NCI-H146 treated with DMSO at 0.1 percent for 48 hours (cell line): ENCODE measurements around the gene STK25.
"Not testable (repeated sequence)": the region's sequence is repeated elsewhere in the genome, so short reads cannot be mapped to it uniquely, and the experiment has no call there.

Source experiments
- DNase-seq: peaks from one replicate; lab custom pipeline; 2025; ENCODE audit not compliant: unreplicated experiment; lab: John Stamatoyannopoulos, UW

The STK25 gene

DNA sequence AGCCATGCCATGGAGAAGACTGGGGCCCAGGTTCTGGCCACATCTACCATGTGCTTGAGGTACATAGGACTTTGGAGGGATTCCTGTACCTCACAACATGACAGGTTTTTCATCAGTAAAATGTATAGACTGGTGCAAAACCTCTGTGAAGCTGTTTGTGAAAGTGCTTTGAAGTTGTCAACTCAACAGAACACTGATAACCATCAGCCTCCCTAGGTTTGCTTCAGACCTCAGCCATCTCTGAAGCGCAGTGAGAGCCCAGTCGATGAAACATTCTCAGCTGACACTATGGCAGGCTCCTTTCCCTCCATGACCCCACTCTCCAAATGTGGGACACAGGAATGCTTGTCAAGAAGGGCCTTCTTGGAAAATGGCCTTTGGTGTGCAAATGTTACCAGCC, 38.6 kb downstream of the STK25 start:
- DNase-seq, result no peak

DNA sequence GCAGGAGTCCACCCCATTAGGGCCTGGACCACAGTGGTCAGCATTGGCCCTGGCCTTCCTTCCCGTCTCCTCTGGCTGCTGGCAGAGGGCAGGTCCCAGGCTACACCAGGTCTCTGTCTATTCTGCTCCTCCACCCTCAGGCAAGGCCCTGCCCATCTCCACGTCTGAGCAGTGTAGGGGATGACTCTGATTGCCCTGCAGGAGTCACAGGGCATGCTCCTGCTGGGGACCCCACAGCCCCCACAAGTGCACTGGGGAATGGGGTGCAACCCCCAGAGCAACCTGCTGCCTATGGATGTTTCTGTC, 40.0 kb downstream of the STK25 start:
- DNase-seq, result no peak

- DNase-seq, result no peak
Observed at GRCh38 chr2:241467777-241468475, 40.5 kb downstream of the STK25 start.

GRCh38 chr2:241466230-241466629, 42.2 kb downstream of the STK25 start:
- DNase-seq, result no peak

DNA sequence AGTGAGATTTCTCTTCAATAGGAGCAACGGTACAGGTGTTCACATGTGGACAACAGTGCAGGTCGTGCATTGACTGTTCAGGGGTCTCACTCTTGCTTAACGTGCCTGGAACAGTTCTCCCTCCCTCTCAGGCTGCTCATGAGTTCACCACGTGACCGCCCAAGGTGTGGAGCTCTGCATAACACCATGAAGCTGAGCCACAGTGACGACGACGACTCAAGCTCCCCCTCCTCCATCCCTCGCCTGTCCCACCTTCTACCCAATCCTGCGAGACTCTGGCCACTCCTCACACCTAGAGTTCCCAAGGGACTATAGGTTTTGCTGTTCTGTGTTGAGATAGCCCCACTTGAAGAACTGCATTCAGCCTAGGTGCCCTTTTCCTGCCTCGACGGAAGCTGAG, 42.8 kb downstream of the STK25 start:
- DNase-seq, result no peak

GRCh38 chr2:241463276-241464135, 44.9 kb downstream of the STK25 start:
- no peak for DNase-seq

GRCh38 chr2:241461693-241462677, 46.4 kb downstream of the STK25 start:
- DNase-seq, result no peak

DNA sequence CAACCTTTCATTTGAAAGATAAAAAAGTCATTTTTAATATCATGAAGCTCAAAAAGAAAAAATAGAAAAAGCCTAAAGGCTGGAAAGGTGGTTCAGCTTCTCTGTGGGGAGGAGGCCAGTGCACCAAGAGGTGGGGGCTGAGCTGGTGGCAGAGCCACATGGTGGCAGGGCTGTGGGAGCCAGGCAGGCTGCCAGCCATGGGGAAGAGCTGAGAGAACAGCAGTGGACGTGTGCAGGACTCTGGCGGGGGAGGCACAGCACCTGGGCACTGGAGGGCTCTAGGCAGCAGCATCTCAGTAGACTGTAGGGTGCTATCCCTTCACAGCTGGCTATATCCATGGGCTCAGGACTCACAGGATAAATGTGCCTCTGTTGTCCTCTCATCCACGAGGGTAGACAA, 47.8 kb downstream of the STK25 start:
- no peak for DNase-seq

DNA sequence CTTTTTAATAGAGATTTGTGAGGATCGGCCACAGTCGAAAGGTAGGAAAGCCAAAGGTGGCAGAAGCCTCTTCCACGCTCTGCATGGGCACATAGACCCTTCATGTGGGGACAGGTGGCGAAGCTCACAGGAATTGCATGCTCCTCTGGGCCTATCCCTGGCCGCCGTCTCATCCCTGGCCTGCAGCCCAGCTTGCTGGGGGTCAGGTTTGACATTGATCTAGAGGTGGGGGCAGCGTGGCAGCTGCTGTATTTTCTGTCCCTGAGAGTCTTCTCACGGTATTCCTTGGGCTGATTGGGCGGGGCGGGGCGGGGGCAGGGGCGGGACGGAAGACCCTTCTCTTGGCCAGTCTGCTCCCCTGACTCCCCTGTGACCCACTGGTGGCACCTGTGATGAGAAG, 48.9 kb downstream of the STK25 start:
- no peak for DNase-seq

- no peak for DNase-seq
Observed at GRCh38 chr2:241458687-241459086, 49.7 kb downstream of the STK25 start.

DNA sequence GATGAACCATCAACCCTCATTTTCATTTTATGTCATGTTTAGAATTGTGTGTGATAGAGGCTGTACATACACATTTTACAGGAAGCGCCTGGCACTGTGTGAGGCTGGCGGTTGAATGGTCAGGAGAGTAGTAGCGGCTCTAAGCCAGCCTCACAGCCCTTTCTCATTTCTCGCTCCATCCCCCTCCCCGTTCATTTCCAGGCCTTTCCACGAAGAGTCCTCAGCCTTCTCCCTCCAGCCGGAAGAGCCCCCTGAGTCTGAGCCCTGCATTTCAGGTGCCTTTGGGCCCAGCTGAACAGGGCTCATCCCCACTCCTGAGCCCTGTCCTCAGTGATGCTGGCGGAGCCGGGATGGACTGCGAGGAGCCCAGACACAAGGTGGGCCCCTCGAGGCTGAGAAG, 51.8 kb downstream of the STK25 start:
- DNase-seq, result no peak

DNA sequence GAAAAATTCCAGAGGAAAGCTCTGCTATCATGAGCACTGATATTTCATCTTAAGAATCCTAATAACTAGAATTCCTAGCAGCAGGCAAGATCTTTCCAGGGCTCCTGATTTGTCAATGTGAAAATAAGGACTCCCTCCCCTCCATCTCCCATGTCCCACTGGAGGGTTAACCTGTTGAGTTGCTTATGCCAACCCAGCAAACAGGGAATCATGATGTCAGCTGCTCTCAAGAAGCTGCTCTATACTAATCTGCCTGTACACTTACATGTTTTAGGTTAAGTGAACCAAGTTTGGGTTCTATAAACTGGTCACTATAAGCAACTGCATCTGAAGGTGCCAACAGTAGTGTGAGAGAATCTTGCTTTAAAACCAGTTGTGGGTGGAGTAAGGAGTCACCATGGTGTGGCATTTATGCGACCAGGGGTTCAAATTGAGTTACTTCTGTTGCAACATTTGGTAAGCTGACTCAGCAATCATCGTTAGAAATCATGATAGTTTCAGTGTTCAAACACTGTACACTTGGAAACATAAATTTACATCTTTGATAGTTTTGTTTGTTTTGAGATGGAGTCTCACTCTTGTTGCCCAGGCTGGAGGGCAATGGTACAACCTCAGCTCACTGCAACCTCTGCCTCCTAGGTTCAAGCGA, 53.4 kb downstream of the STK25 start:
- no peak for DNase-seq

DNA sequence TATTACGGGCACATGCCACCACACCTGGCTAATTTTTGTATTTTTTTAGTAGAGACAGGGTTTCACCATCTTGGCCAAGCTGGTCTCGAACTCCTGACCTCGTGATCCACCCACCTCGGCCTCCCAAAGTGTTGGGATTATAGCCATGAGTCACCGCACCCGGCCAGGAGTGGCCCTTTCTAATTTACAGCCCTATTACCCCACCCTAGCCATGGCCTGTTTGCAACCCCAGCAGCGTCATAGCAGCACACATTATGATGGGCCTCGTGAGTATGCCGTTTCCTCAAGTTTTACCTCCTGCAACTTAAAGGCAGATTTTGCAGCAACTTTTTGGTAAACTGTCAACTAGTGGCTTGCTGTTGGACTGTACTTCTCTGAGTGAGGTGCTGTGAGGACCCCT, 54.5 kb downstream of the STK25 start:
- not testable (repeated sequence) for DNase-seq

DNA sequence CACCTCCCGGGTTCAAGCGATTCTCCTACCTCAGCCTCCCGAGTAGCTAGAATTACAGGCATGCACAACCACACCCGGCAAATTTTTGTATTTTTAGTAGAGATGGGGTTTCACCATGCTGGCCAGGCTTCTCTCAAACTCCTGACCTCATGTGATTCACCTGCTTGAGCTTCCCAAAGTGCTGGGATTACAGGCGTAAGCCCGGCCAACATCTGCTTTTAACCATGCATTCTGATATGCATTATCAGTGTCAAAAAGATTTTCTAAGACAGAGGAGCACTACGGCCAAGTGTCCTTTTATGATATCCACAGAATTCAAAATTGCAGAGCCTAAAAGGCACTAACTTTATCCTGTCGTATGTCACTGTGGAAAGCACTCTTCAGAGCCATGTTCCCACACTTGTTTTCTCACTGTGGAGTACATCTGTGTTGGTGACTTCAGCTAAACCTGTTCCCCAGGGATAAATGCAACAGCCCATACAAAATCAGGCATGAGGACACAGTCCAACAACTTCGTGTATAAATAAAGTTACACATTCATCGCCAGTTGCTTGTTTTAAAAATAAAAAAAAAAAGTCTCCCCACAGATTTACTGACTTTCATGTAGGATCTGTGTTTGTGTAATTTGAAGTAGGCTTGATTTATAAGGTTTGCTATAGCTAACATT, 56.4 kb downstream of the STK25 start:
- DNase-seq, result no peak

DNA sequence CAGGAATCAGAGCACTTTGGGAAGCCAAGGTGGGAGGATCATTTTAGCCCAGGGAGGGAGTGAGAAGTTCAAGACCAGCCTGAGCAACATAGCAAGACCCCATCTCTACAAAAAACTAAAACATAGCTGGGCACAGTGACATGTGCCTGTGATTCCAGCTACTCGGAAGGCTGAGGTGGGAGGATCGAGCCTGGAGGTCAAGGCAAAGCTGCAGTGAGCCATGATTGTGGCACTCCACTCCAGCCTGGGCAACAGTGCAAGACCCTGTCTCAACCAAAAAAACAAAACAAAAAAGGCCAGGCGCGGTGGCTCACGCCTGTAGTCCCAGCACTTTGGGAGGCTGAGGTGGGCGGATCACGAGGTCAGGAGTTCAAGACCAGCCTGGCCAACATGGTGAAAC, 58.3 kb downstream of the STK25 start:
- DNase-seq, result not testable (repeated sequence)

- peak; percentile 9 for DNase-seq
Observed at GRCh38 chr2:241445426-241445825, 63.0 kb downstream of the STK25 start.

- no peak for DNase-seq
Observed at GRCh38 chr2:241443486-241444223, 64.7 kb downstream of the STK25 start.
